Smooth muscle cell (in vitro differentiated cells): ENCODE results near the gene CCNF. TPM values are rescaled to one million over a fixed set of nuclear protein-coding genes. Genes with fewer than 3 reads are reported as not detected.

Experiments used
- DNase-seq: peaks from one replicate; lab custom pipeline; 2025; ENCODE audit not compliant: unreplicated experiment; lab: John Stamatoyannopoulos, UW
- H2AFZ ChIP-seq: fragments of 200-600 bp; sonication (generic); 2 replicates; pipeline ENCODE4 v1.6.0; 2016; ENCODE audit warnings: antibody characterized with exemption, low read depth, mild to moderate bottlenecking
- H3F3A ChIP-seq: fragments of 200-600 bp; sonication (generic); 2 replicates; pipeline ENCODE4 v1.6.0; 2017; ENCODE audit warnings: antibody characterized with exemption, low read depth
- H3K27ac ChIP-seq: fragments of 200-600 bp; sonication (generic); 2 replicates; pipeline ENCODE4 v1.5.1; 2016; ENCODE audit warnings: low read depth, mild to moderate bottlenecking
- H3K27me3 ChIP-seq: fragments of 200-600 bp; sonication (generic); 2 replicates; pipeline ENCODE4 v1.6.1; 2016; ENCODE audit warnings: low read depth, mild to moderate bottlenecking
- H3K36me3 ChIP-seq: fragments of 200-600 bp; sonication (generic); 2 replicates; pipeline ENCODE4 v1.5.1; 2016; ENCODE audit warnings: low read depth
- H3K4me1 ChIP-seq: fragments of 200-600 bp; sonication (generic); 2 replicates; pipeline ENCODE4 v1.5.1; 2016; ENCODE audit warnings: low read depth
- H3K4me2 ChIP-seq: fragments of 200-600 bp; sonication (generic); 2 replicates; pipeline ENCODE4 v1.6.0; 2016; ENCODE audit warnings: mild to moderate bottlenecking
- H3K4me3 ChIP-seq: fragments of 200-600 bp; sonication (generic); 2 replicates; pipeline ENCODE4 v1.5.1; 2016; ENCODE audit warnings: mild to moderate bottlenecking
- H3K79me2 ChIP-seq: fragments of 200-600 bp; sonication (generic); 2 replicates; pipeline ENCODE4 v1.6.0; 2016; ENCODE audit warnings: low read depth, mild to moderate bottlenecking
- H3K9ac ChIP-seq: fragments of 200-600 bp; sonication (generic); 2 replicates; pipeline ENCODE4 v1.6.0; 2016; ENCODE audit warnings: low read depth
- H3K9me3 ChIP-seq: fragments of 200-600 bp; sonication (generic); replicated peaks from 2 replicates; pipeline ENCODE4 v1.5.1; 2016; ENCODE audit warnings: low read depth
- H4K20me1 ChIP-seq: fragments of 200-600 bp; sonication (generic); 2 replicates; pipeline ENCODE4 v1.6.0; 2016; ENCODE audit warnings: low read depth
- whole genome bisulfite sequencing: methylation state at CpG from one replicate; pipeline ENCODE4 v1.1.7; 2016; ENCODE audit warnings: low lambda C conversion rate; 5-methylcytosine and 5-hydroxymethylcytosine counted together
- polyA plus RNA-seq: library from polyadenylated mRNA; unstranded; fragments of >200 nt; fragmentation: Nextera tagmentation; extraction: Ambion mirVana; gene quantifications from 2 replicates; pipeline ENCODE4 v1.2.1, GENCODE V29; 2016
- total RNA-seq: library from RNA; depleted of rRNA; stranded (reverse); fragments of >200 nt; gene quantifications from 2 replicates; pipeline ENCODE4 v1.2.3, GENCODE V29; 2014
- TF ChIP-seq, protein P1 (sequence below): fragments of 200-600 bp; sonication (generic); IDR thresholded peaks from 2 replicates; pipeline ENCODE4 v1.5.1; 2017; ENCODE audit warnings: borderline replicate concordance, mild to moderate bottlenecking, antibody characterized with exemption; ENCODE audit not compliant: insufficient read depth, poor library complexity, severe bottlenecking

Gene CCNF
- total and polyA plus RNA-seq, 2 experiments from 2014 or later, result 3.6 to 12.8 TPM

DNA sequence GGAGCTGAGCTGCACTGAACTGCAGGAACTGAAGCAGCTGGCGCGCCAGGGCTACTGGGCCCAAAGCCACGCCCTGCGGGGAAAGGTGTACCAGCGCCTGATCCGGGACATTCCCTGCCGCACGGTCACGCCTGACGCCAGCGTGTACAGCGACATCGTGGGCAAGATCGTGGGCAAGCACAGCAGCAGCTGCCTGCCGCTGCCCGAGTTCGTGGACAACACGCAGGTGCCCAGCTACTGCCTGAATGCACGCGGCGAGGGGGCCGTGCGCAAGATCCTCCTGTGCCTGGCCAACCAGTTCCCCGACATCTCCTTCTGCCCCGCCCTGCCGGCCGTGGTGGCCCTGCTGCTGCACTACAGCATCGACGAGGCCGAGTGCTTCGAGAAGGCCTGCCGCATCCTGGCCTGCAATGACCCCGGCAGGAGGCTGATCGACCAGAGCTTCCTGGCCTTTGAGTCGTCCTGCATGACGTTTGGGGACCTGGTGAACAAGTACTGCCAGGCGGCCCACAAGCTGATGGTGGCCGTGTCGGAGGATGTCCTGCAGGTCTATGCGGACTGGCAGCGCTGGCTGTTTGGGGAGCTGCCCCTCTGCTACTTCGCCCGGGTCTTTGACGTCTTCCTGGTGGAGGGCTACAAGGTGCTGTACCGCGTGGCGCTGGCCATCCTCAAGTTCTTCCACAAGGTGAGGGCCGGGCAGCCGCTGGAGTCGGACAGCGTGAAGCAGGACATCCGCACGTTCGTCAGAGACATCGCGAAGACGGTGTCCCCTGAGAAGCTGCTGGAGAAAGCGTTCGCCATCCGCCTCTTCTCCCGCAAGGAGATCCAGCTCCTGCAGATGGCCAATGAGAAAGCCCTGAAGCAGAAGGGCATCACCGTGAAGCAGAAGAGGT is 67.2 kb downstream of the CCNF start:
- Histone ChIP-seq H3K4me3 (no peak overlapping the region), H3K27me3 (no peaks in the 10 kb centered on the region), H3K4me2 (no peak overlapping the region), H3K4me1 (no peaks in the 10 kb centered on the region), H3K36me3 (no peaks in the 10 kb centered on the region), H3K27ac (no peak overlapping the region), H2AFZ (no peak overlapping the region), H3K9me3 (no peaks in the 10 kb centered on the region), H3K9ac (no peak overlapping the region), H4K20me1 (no peaks in the 10 kb centered on the region), H3K79me2 (no peaks in the 10 kb centered on the region), H3F3A (no peaks in the 10 kb centered on the region)
- DNase-seq, result no peak
- 98% methylated on average over 62 of the region's 62 CpGs for WGBS
- TF ChIP-seq, protein P1, sequence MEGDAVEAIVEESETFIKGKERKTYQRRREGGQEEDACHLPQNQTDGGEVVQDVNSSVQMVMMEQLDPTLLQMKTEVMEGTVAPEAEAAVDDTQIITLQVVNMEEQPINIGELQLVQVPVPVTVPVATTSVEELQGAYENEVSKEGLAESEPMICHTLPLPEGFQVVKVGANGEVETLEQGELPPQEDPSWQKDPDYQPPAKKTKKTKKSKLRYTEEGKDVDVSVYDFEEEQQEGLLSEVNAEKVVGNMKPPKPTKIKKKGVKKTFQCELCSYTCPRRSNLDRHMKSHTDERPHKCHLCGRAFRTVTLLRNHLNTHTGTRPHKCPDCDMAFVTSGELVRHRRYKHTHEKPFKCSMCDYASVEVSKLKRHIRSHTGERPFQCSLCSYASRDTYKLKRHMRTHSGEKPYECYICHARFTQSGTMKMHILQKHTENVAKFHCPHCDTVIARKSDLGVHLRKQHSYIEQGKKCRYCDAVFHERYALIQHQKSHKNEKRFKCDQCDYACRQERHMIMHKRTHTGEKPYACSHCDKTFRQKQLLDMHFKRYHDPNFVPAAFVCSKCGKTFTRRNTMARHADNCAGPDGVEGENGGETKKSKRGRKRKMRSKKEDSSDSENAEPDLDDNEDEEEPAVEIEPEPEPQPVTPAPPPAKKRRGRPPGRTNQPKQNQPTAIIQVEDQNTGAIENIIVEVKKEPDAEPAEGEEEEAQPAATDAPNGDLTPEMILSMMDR, result no peak

DNA sequence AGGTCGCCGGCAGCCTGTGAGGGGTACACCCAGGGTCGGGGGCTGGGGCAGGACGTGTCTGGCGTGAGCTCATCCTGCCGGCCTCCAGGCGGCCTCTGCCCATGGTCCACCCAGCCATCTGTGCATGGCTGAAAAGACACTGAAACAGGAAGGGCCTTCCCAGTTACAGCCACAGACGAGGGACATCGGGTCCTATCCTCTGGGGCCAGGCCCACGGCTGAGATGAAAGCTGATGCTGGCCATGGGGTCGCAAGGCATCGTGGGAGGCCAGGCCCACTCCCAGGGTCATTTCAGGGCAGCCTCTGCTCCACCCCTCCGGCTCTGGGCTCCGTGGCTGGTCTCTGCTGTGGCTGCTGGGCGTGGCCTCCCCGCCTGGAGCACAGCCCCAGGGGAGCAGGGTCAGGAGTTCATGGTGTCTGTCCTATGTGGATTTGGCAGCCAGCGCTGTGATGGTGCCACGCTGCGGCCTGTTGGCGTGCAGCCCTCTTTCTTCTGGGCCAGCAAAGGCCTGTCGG is 67.9 kb downstream of the CCNF start:
- Histone ChIP-seq H2AFZ (no peak overlapping the region), H3K4me2 (no peak overlapping the region)

DNA sequence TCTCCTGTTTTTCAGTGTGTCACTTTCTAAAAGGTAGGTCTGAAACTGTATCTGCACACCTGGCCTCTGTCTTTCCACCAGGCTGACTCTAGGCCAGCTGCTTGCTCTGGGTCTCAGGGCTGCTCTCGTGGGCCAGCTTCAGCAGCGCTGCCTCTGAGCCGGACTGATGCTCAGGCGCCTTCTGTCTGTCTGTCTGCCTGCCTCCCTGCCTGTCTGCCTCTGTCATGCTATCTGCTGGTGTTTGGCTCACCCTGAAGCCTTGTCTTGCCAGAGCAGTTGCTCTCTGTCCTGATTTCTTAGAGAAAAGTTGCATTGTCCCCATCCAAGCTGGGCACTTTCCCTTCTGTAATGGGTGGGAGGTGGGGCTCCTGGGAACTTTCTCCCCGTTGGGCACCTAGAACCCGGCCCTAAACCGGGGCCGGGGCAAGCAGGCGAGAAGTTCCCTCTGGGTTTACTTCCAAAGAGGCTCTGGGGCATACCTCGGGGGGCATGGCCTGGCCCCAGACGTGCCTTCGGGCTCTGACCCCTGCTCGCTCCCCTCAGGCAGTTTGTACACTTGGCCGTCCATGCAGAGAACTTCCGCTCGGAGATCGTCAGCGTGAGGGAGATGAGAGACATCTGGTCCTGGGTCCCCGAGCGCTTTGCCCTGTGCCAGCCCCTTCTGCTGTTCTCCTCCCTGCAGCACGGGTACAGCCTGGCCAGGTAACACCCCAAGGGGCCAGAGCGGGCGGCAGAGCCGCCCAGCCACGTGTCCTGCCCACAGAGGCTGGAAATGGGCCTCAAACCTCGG is 68.6 kb downstream of the CCNF start:
- DNase-seq, result no peak
- H3K27me3 ChIP-seq, result no peaks in the 10 kb centered on the region
- 97% methylated on average over 26 of the region's 26 CpGs for WGBS
- no peak overlapping the region for H3K4me2 ChIP-seq
- no peaks in the 10 kb centered on the region for H3F3A ChIP-seq
- H3K4me3 ChIP-seq, result no peak overlapping the region
- H2AFZ ChIP-seq, result no peak overlapping the region
- no peaks in the 10 kb centered on the region for H4K20me1 ChIP-seq
- no peak overlapping the region for H3K9ac ChIP-seq
- TF ChIP-seq, protein P1, result no peak
- no peak overlapping the region for H3K27ac ChIP-seq
- no peaks in the 10 kb centered on the region for H3K79me2 ChIP-seq
- H3K4me1 ChIP-seq, result no peaks in the 10 kb centered on the region
- no peaks in the 10 kb centered on the region for H3K9me3 ChIP-seq
- no peaks in the 10 kb centered on the region for H3K36me3 ChIP-seq

More for the DNA sequence above, 67.9 kb downstream of the CCNF start:
- no peaks in the 10 kb centered on the region for H3K36me3 ChIP-seq
- no peak overlapping the region for H3K4me3 ChIP-seq
- 92% methylated on average over 21 of the region's 21 CpGs for WGBS
- TF ChIP-seq, protein P1, result no peak
- H3K27ac ChIP-seq, result no peak overlapping the region
- H3K79me2 ChIP-seq, result no peaks in the 10 kb centered on the region
- no peaks in the 10 kb centered on the region for H3K27me3 ChIP-seq
- H3K9me3 ChIP-seq, result no peaks in the 10 kb centered on the region
- DNase-seq, result no peak
- H3K9ac ChIP-seq, result no peak overlapping the region
- H4K20me1 ChIP-seq, result no peaks in the 10 kb centered on the region
- no peaks in the 10 kb centered on the region for H3K4me1 ChIP-seq
- no peaks in the 10 kb centered on the region for H3F3A ChIP-seq
